ENCODE data around the gene EIF5B.
"Not testable (repeated sequence)": the region's sequence is repeated elsewhere in the genome, so short reads cannot be mapped to it uniquely, and the experiment has no call there.

EIF5B gene

DNA sequence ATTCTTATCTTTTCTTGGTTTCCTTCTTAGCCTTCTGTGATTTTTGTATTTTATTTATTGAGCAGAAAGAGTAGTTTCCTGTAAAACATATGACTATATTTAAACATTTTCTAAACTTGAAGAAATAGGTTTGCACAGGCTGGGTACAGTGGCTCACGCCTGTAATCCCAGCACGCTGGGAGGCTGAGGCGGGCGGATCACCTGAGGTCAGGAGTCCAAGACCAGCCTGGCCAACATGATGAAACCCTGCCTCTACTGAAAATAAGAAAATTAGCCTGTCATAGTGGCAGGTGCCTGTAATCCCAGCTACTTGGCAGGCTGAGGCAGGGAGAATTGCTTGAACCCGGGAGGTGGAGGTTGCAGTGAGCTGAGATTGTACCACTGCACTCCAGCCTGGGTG, 31.7 kb downstream of the EIF5B start:
- not testable (repeated sequence) for H3K4me3 ChIP-seq (ENCODE audit: low read depth, low read length); H3K27me3 ChIP-seq (ENCODE audit: insufficient read depth, low read length); H3K4me1 ChIP-seq (ENCODE audit: control insufficient read depth, insufficient read depth, low read length, unreplicated experiment); H2AFZ ChIP-seq (ENCODE audit: low read length, unreplicated experiment); H3K79me2 ChIP-seq (ENCODE audit: control insufficient read depth, insufficient read depth, low read length, unreplicated experiment); H3K27ac ChIP-seq (ENCODE audit: low read depth, low read length)
- peaks cover 76% of the 10 kb centered on the region for H3K36me3 ChIP-seq (ENCODE audit: insufficient read depth, low read length)

DNA sequence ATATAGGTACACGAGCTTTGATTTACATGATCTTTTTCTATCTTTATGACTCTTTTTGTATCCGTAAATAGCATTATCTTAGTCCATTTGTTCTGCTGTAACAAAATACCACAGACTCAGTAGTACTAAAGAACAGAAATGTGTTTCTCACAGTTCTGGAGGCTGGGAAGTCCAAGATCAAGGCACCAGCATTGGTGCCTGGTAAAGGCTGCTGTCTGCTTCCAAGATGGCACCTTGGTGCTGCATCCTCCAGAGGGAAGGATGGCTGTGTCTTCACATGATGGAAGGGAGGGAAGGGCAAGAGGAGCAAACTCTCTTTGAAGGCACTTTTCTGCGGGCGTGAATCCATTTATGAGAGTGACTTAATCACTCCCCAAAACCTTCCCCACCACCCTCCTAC, 36.0 kb downstream of the EIF5B start:
- H2AFZ ChIP-seq (ENCODE audit: low read length, unreplicated experiment), result no peak overlapping the region

DNA sequence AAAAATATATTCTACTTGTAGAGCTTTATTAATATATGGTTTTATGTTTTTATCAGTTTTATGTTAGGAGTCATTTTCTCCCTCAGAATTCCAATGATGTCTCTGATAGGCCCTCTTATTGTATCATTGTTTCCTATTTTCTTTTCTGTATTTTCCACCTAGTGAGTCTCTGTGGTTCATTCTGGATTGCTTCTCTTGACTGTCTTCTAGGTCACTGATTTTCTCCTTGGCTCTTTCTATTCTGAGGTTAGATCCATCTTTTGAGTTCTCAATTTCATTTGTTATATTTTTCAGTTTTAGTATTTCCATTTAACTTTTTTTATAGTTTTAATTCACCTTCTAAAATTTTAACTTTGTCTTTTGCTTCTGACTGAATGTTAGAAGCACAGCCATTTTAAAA, 37.6 kb downstream of the EIF5B start:
- H3K4me3 ChIP-seq (ENCODE audit: low read depth, low read length), result no peak overlapping the region
- H2AFZ ChIP-seq (ENCODE audit: low read length, unreplicated experiment), result no peak overlapping the region
- peaks cover 59% of the 10 kb centered on the region for H3K36me3 ChIP-seq (ENCODE audit: insufficient read depth, low read length)
- no peaks in the 10 kb centered on the region for H3K27me3 ChIP-seq (ENCODE audit: insufficient read depth, low read length)
- no peaks in the 10 kb centered on the region for H3K4me1 ChIP-seq (ENCODE audit: control insufficient read depth, insufficient read depth, low read length, unreplicated experiment)
- no peaks in the 10 kb centered on the region for H3K79me2 ChIP-seq (ENCODE audit: control insufficient read depth, insufficient read depth, low read length, unreplicated experiment)
- H3K27ac ChIP-seq (ENCODE audit: low read depth, low read length), result no peak overlapping the region

More for the DNA sequence above, 36.0 kb downstream of the EIF5B start:
- Histone ChIP-seq H3K4me1 (ENCODE audit: control insufficient read depth, insufficient read depth, low read length, unreplicated experiment) (no peaks in the 10 kb centered on the region), H3K27ac (ENCODE audit: low read depth, low read length) (no peak overlapping the region), H3K4me3 (ENCODE audit: low read depth, low read length) (no peak overlapping the region), H3K36me3 (ENCODE audit: insufficient read depth, low read length) (peaks cover 60% of the 10 kb centered on the region), H3K27me3 (ENCODE audit: insufficient read depth, low read length) (no peaks in the 10 kb centered on the region), H3K79me2 (ENCODE audit: control insufficient read depth, insufficient read depth, low read length, unreplicated experiment) (no peaks in the 10 kb centered on the region)

DNA sequence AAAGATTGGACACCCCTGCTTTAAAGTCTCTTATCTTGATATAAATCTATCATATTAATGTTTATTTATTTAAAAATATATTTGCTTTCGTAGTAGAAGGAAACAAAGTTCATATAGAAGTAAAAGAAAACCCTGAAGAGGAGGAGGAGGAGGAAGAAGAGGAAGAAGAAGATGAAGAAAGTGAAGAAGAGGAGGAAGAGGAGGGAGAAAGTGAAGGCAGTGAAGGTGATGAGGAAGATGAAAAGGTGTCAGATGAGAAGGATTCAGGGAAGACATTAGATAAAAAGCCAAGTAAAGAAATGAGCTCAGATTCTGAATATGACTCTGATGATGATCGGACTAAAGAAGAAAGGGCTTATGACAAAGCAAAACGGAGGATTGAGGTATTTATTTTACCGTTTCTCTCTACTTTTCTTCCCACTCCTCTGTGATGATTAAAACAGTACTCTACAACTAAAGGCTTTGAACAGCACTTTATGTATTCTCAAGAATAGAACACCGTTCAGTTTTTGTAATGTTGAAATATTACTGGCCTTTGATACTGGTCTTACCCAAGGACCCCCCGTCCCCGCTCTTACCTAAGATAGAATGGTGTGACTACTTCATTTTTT, 39.2 kb downstream of the EIF5B start:
- Histone ChIP-seq H3K27ac (ENCODE audit: low read depth, low read length) (no peak overlapping the region), H3K36me3 (ENCODE audit: insufficient read depth, low read length) (peaks cover 56% of the 10 kb centered on the region), H2AFZ (ENCODE audit: low read length, unreplicated experiment) (no peak overlapping the region), H3K4me1 (ENCODE audit: control insufficient read depth, insufficient read depth, low read length, unreplicated experiment) (no peaks in the 10 kb centered on the region), H3K79me2 (ENCODE audit: control insufficient read depth, insufficient read depth, low read length, unreplicated experiment) (no peaks in the 10 kb centered on the region), H3K4me3 (ENCODE audit: low read depth, low read length) (no peak overlapping the region), H3K27me3 (ENCODE audit: insufficient read depth, low read length) (no peaks in the 10 kb centered on the region)

- Histone ChIP-seq H3K36me3 (ENCODE audit: insufficient read depth, low read length) (peaks cover 58% of the 10 kb centered on the region), H2AFZ (ENCODE audit: low read length, unreplicated experiment) (no peak overlapping the region), H3K4me3 (ENCODE audit: low read depth, low read length) (no peak overlapping the region), H3K4me1 (ENCODE audit: control insufficient read depth, insufficient read depth, low read length, unreplicated experiment) (no peaks in the 10 kb centered on the region), H3K27ac (ENCODE audit: low read depth, low read length) (no peak overlapping the region), H3K79me2 (ENCODE audit: control insufficient read depth, insufficient read depth, low read length, unreplicated experiment) (no peaks in the 10 kb centered on the region), H3K27me3 (ENCODE audit: insufficient read depth, low read length) (no peaks in the 10 kb centered on the region)
Observed at GRCh38 chr2:99377879-99378278, 40.7 kb downstream of the EIF5B start.

DNA sequence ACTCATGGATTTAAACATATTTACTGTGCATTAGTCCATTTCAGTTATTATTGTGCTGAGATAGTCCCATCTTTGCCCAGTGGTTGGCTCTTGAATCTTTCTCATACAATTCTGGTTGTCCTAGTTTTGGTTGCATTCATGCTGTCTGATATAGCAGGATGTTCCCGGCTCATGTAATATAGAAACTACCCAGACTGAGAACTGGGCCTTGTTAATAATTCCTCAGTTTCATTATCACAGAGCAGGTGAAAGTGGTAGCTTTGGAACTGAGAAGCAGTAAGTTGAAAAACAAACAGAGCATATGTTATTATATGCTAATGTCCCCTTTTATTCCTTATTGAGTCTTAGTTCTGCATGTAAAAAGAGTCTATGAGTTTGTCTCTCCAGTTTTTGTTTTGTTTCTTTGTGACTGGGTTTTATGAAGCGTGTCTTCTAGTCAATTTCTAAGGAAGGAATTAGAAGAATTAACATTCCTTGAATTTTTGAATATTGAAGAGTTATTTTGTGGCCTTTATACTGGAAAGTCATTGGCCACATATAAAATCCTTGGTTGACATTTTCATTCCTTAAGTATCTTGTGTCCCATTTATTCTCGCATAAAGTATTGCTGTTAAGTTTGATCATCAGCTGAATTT, 43.3 kb downstream of the EIF5B start:
- no peak overlapping the region for H2AFZ ChIP-seq (ENCODE audit: low read length, unreplicated experiment)
- no peaks in the 10 kb centered on the region for H3K4me1 ChIP-seq (ENCODE audit: control insufficient read depth, insufficient read depth, low read length, unreplicated experiment)
- no peak overlapping the region for H3K4me3 ChIP-seq (ENCODE audit: low read depth, low read length)
- H3K27ac ChIP-seq (ENCODE audit: low read depth, low read length), result no peak overlapping the region
- peaks cover 50% of the 10 kb centered on the region for H3K36me3 ChIP-seq (ENCODE audit: insufficient read depth, low read length)
- H3K79me2 ChIP-seq (ENCODE audit: control insufficient read depth, insufficient read depth, low read length, unreplicated experiment), result no peaks in the 10 kb centered on the region
- H3K27me3 ChIP-seq (ENCODE audit: insufficient read depth, low read length), result no peaks in the 10 kb centered on the region

- Histone ChIP-seq H3K79me2 (ENCODE audit: control insufficient read depth, insufficient read depth, low read length, unreplicated experiment) (no peaks in the 10 kb centered on the region), H3K27me3 (ENCODE audit: insufficient read depth, low read length) (no peaks in the 10 kb centered on the region), H3K36me3 (ENCODE audit: insufficient read depth, low read length) (peaks cover 48% of the 10 kb centered on the region)
Observed at GRCh38 chr2:99382143-99382542, 45.0 kb downstream of the EIF5B start.

GRCh38 chr2:99386011-99386410, 48.8 kb downstream of the EIF5B start:
- H3K36me3 ChIP-seq (ENCODE audit: insufficient read depth, low read length), result peaks cover 37% of the 10 kb centered on the region
- H3K4me1 ChIP-seq (ENCODE audit: control insufficient read depth, insufficient read depth, low read length, unreplicated experiment), result peaks cover 3% of the 10 kb centered on the region
- no peaks in the 10 kb centered on the region for H3K79me2 ChIP-seq (ENCODE audit: control insufficient read depth, insufficient read depth, low read length, unreplicated experiment)

More at GRCh38 chr2:99382143-99382542, 45.0 kb downstream of the EIF5B start:
- H3K4me3 ChIP-seq (ENCODE audit: low read depth, low read length), result no peak overlapping the region
- H3K27ac ChIP-seq (ENCODE audit: low read depth, low read length), result no peak overlapping the region
- H2AFZ ChIP-seq (ENCODE audit: low read length, unreplicated experiment), result no peak overlapping the region
- H3K4me1 ChIP-seq (ENCODE audit: control insufficient read depth, insufficient read depth, low read length, unreplicated experiment), result no peaks in the 10 kb centered on the region

DNA sequence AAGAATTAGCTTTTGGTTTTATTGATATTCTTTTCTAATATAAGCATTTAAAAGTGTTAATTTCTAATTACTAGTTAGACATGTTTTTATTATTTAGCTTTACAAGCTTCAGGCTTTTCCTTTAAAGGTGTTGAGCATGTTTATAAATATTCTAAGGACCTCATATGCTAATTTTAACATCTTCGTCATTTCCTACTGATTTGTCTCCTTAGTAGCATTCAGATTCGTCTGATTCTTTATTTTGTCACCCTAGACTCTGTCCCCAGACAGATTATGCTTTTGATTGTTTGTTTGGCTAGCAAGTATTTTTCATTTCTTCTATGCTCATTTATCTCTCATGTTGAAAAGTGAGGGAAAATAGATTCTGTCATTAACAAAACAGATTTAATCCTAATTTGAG, 51.7 kb downstream of the EIF5B start:
- no peak overlapping the region for H3K4me3 ChIP-seq (ENCODE audit: low read depth, low read length)
- H3K27me3 ChIP-seq (ENCODE audit: insufficient read depth, low read length), result no peaks in the 10 kb centered on the region
- H3K4me1 ChIP-seq (ENCODE audit: control insufficient read depth, insufficient read depth, low read length, unreplicated experiment), result peaks cover 3% of the 10 kb centered on the region
- H3K27ac ChIP-seq (ENCODE audit: low read depth, low read length), result no peak overlapping the region
- no peaks in the 10 kb centered on the region for H3K79me2 ChIP-seq (ENCODE audit: control insufficient read depth, insufficient read depth, low read length, unreplicated experiment)
- no peak overlapping the region for H2AFZ ChIP-seq (ENCODE audit: low read length, unreplicated experiment)
- peaks cover 20% of the 10 kb centered on the region for H3K36me3 ChIP-seq (ENCODE audit: insufficient read depth, low read length)

More at GRCh38 chr2:99386011-99386410, 48.8 kb downstream of the EIF5B start:
- Histone ChIP-seq H3K27ac (ENCODE audit: low read depth, low read length) (no peak overlapping the region), H3K4me3 (ENCODE audit: low read depth, low read length) (no peak overlapping the region), H2AFZ (ENCODE audit: low read length, unreplicated experiment) (no peak overlapping the region), H3K27me3 (ENCODE audit: insufficient read depth, low read length) (no peaks in the 10 kb centered on the region)

DNA sequence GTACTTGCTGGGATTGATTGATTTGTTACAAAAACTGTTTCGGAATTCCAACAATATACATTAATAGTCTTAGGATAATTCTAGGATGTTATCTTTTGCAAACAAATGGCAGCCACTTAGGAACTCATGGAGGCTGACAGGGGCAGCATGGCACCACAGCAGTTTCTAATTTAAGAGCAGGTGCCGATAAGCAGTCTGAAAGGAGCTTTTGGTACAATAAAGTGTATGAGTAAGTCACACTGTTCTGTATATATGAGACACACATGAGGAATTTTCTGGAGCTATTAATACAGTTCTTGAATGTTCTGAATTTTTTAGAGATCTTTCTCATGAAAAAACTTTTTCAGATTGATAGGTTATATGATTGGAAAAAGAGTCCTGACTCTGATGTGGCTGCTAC, 52.2 kb downstream of the EIF5B start:
- H3K4me1 ChIP-seq (ENCODE audit: control insufficient read depth, insufficient read depth, low read length, unreplicated experiment), result peaks cover 3% of the 10 kb centered on the region
- no peak overlapping the region for H2AFZ ChIP-seq (ENCODE audit: low read length, unreplicated experiment)
- H3K4me3 ChIP-seq (ENCODE audit: low read depth, low read length), result no peak overlapping the region
- H3K27ac ChIP-seq (ENCODE audit: low read depth, low read length), result no peak overlapping the region; the same call in 1 of the 2 replicates
- H3K36me3 ChIP-seq (ENCODE audit: insufficient read depth, low read length), result peaks cover 22% of the 10 kb centered on the region
- no peaks in the 10 kb centered on the region for H3K79me2 ChIP-seq (ENCODE audit: control insufficient read depth, insufficient read depth, low read length, unreplicated experiment)
- no peaks in the 10 kb centered on the region for H3K27me3 ChIP-seq (ENCODE audit: insufficient read depth, low read length)

GRCh38 chr2:99389946-99390345, 52.8 kb downstream of the EIF5B start:
- no peak overlapping the region for H2AFZ ChIP-seq (ENCODE audit: low read length, unreplicated experiment)
- no peaks in the 10 kb centered on the region for H3K27me3 ChIP-seq (ENCODE audit: insufficient read depth, low read length)
- peaks cover 3% of the 10 kb centered on the region for H3K4me1 ChIP-seq (ENCODE audit: control insufficient read depth, insufficient read depth, low read length, unreplicated experiment)
- H3K4me3 ChIP-seq (ENCODE audit: low read depth, low read length), result no peak overlapping the region
- H3K36me3 ChIP-seq (ENCODE audit: insufficient read depth, low read length), result peaks cover 23% of the 10 kb centered on the region
- no peak overlapping the region; the same call in 1 of the 2 replicates for H3K27ac ChIP-seq (ENCODE audit: low read depth, low read length)
- no peaks in the 10 kb centered on the region for H3K79me2 ChIP-seq (ENCODE audit: control insufficient read depth, insufficient read depth, low read length, unreplicated experiment)

Measured in ACC112 (cell line).